SK-N-MC (cell line): ENCODE results near the gene IRX5.

Source experiments
- DNase-seq: peaks from one replicate; pipeline ENCODE4 v3.0.0-alpha.2; 2011; ENCODE audit warnings: low read depth, low spot score
- H3K27ac ChIP-seq: fragments of 200-600 bp; sonication (generic); 2 replicates; pipeline ENCODE4 v1.5.1; 2016; ENCODE audit warnings: mixed run types
- H3K36me3 ChIP-seq: fragments of 200-600 bp; sonication (generic); 2 replicates; pipeline ENCODE4 v1.6.1; 2017; ENCODE audit warnings: antibody characterized with exemption, low read length, mixed read lengths; ENCODE audit not compliant: insufficient read depth
- H3K4me3 ChIP-seq: fragments of 200-600 bp; sonication (generic); 2 replicates; pipeline ENCODE4 v1.5.1; 2016
- H3K9ac ChIP-seq: fragments of 200-600 bp; sonication (generic); 2 replicates; pipeline ENCODE4 v1.8.0; 2017; ENCODE audit warnings: mixed run types, mixed read lengths; ENCODE audit not compliant: insufficient read length
- H3K9me3 ChIP-seq: fragments of 200-600 bp; sonication (generic); 2 replicates; pipeline ENCODE4 v1.6.1; 2017; ENCODE audit warnings: low read depth, mild to moderate bottlenecking, antibody characterized with exemption, low read length, moderate library complexity, mixed read lengths
- EZH2 ChIP-seq: fragments of 200-600 bp; sonication (generic); IDR thresholded peaks from one replicate; pipeline ENCODE4 v1.6.1; 2017; ENCODE audit warnings: antibody characterized with exemption
- FOXP2 ChIP-seq: optimal IDR thresholded peaks from 2 replicates; pipeline ENCODE3; 2011; ENCODE audit warnings: mild to moderate bottlenecking, moderate library complexity; ENCODE audit not compliant: insufficient read depth; ENCODE audit errors: extremely low read length, control extremely low read depth
- POLR2AphosphoS5 ChIP-seq: IDR thresholded peaks from 2 replicates; pipeline ENCODE4 v1.6.1; 2012; ENCODE audit warnings: mild to moderate bottlenecking, low read depth, low read length, borderline replicate concordance

IRX5 gene

DNA sequence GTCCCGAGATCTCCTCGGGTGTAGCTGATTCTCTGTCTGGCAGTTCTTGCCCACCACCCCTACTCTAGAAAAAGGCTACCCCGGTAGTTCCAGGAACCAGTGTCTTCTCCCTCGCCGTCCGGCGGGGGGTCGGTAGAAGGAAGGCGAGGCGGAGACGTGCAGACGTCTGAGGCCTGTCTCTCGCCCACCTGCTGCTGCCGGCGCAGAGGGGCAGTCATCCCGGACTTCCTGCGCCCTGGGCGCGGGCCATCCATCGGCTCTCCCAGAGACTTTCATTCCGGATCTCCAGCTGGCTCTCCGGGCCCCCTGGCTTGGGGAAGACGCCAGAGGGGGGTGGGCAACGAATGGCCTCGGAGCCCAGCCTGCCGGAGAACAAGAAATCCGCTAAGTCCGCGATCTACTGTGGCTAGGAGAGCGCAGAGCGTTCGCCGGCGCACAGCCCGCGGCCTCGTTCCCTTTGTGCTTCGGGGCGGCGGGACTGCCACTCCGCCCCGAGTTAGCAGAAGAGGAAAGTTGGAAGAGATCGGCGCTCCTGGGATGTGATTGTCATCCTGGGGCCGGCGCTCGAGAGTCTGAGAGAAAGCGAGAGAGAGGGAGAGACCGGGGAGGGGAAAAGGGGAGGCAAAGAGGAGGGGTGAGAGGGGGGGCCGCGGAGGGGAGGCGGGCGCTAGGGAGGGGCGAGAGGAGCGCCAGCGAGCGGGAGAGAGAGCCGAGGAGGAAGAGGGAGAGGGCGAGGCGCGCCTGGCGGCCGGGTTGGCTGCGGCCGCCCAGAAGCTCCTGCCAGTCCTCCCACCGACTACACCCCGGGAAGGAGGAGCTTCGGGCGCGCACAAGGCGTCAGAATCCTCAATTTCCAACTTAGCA, at the start of gene IRX5:
IRX5 (plus strand) TSS at position 861 of the 864 bp plus-strand sequence. CDS start 334 bp downstream, outside the sequence.
- H3K4me3 ChIP-seq: peak within 1 kb of the TSS; percentile 82
- DNase-seq: no peak
- H3K9ac ChIP-seq: peak within 1 kb of the TSS; percentile 77
- H3K36me3 ChIP-seq: no peaks in the 10 kb centered on the region; the same call in 1 of the 2 replicates
- TF ChIP-seq POLR2AphosphoS5: peak; percentile 46; the same call in 1 of the 2 replicates
- TF ChIP-seq FOXP2: no peak
- no peak for TF ChIP-seq EZH2
- no peaks in the 10 kb centered on the region for H3K9me3 ChIP-seq
- no peak within 1 kb of the TSS for H3K27ac ChIP-seq

DNA sequence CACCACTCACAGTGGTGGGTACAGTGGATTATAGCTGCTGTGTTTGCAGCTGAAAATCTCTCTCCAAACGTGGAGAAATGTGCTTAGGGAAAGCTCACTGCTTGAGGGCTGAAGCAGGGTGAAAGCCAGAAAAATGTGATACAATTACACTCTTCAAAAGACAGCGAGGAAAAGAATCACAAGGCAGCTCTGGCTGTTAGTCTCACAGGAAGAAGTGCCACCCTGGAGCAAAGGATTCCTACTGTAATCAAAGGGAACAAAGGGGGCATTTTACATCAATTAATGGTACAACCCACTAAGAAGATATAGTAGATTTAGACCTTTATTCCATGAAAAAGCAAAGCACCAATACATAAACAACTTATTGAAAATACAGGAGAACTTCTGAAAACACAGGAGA, 48.1 kb upstream of the IRX5 start:
- TF ChIP-seq POLR2AphosphoS5 (no peak), FOXP2 (no peak), EZH2 (no peak)
- Histone ChIP-seq H3K36me3 (no peaks in the 10 kb centered on the region), H3K27ac (no peak overlapping the region), H3K4me3 (no peak overlapping the region), H3K9me3 (no peaks in the 10 kb centered on the region), H3K9ac (no peak overlapping the region)
- DNase-seq: no peak

DNA sequence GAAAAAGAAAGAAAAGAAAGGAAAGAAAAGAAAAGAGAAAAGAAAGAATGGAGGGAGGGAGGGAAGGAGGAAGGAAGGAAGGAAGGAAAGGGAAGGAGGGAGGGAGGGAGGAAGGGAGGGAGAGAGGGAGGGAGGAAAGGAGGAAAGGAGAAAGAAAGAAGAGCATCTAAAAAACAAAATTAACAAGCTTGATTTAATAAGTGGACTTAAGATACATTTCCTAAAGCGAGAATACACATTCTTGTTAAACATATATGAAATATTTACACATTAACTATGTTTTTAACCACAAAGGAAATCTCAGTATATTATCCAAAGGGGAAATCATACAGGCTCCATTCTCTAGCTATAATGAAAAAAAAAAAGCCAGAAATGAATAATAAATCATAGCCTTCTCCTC, 47.3 kb upstream of the IRX5 start:
- no peak for DNase-seq
- TF ChIP-seq FOXP2: no peak
- no peak for TF ChIP-seq EZH2
- TF ChIP-seq POLR2AphosphoS5: no peak

DNA sequence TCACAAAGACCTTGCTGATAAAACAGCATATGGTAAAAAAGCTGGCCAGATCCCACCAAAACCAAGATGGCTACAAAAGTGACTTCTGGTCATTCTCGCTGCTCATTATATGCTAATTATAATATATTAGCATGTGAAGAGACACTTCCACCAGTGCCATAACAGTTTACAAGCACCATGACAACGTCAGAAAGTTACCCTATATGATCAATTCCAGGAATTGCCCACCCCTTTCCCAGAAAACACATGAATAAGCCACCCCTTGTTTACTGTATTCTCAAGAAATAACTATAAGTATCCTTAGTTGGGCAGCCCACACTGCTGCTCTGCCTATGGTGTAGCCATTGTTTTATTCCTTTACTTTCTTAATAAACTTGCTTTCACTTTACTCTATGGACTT, 44.6 kb upstream of the IRX5 start:
- Histone ChIP-seq H3K9me3 (no peaks in the 10 kb centered on the region), H3K36me3 (no peaks in the 10 kb centered on the region), H3K27ac (no peak overlapping the region), H3K4me3 (no peak overlapping the region), H3K9ac (no peak overlapping the region)
- no peak for DNase-seq
- TF ChIP-seq FOXP2 (no peak), EZH2 (no peak), POLR2AphosphoS5 (no peak)

More for the DNA sequence above, 47.3 kb upstream of the IRX5 start:
- H3K36me3 ChIP-seq: no peaks in the 10 kb centered on the region
- H3K9me3 ChIP-seq: no peaks in the 10 kb centered on the region
- no peak overlapping the region for H3K27ac ChIP-seq
- no peak overlapping the region for H3K4me3 ChIP-seq
- no peak overlapping the region for H3K9ac ChIP-seq

DNA sequence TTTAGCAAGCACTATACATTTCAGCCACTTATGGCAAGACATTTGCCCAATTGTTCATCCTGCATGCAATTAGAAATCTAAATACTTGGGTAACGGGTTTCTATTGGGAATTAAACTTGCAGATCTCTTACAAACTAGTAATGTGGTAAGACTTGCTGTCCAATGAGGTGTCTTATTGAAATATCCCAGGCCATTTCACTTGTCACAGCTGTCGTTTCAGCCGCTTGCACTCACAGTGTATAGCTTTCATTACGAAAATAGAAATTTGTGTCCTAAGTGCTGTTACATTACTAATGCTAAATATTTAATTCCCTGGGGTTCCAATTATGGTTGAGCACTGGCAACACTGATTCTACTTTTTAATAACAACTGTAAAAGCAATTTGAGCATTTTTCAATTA, 40.3 kb upstream of the IRX5 start:
- DNase-seq: no peak
- Histone ChIP-seq H3K27ac (no peak overlapping the region), H3K9me3 (no peaks in the 10 kb centered on the region), H3K9ac (no peak overlapping the region), H3K4me3 (no peak overlapping the region), H3K36me3 (no peaks in the 10 kb centered on the region)
- TF ChIP-seq POLR2AphosphoS5: no peak
- TF ChIP-seq EZH2: no peak
- no peak for TF ChIP-seq FOXP2

DNA sequence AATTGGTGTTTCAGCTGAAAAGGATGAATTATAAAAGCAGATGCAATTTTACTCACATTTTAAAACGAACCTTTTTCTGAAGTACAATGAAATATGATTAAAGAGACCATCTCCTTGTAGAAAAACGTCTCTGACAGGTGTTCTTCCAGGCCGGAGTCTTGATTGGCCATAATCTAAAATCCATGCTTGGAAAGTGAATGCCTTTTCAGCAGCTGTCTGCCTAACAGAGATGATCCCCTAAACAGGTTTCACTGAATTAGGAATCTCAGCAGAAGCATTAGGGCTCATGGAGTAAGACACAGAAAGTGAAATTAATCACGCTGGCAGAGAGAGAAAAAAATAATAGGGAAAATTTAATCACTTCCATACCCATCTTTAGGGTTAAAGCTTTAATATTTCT, 39.3 kb upstream of the IRX5 start:
- no peak for TF ChIP-seq POLR2AphosphoS5
- no peak for TF ChIP-seq EZH2
- TF ChIP-seq FOXP2: no peak
- no peak for DNase-seq
- H3K9me3 ChIP-seq: no peaks in the 10 kb centered on the region
- no peak overlapping the region for H3K27ac ChIP-seq
- no peak overlapping the region for H3K4me3 ChIP-seq
- no peak overlapping the region for H3K9ac ChIP-seq
- no peaks in the 10 kb centered on the region for H3K36me3 ChIP-seq

DNA sequence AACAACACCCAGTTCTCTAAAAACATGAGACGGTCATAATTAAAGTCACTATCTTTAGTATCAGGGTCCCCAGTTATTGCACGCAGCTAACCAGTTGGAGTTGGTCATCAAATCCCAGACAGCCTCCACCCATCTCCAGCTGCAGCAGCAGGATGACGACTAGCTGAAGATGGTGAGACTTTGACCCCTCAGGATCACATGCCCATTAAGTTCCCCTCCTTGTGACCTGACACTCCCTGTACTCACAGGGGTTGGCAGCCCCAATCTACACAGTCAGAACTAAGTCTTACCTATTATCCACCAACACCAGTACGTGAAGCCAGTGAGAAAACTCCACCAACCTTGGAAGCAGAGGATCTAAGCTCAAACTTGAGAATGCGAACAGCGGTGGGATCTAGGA, 37.7 kb upstream of the IRX5 start:
- no peak overlapping the region for H3K27ac ChIP-seq
- no peak overlapping the region for H3K9ac ChIP-seq
- TF ChIP-seq FOXP2: no peak
- no peak for TF ChIP-seq POLR2AphosphoS5
- TF ChIP-seq EZH2: no peak
- no peak for DNase-seq
- no peaks in the 10 kb centered on the region for H3K9me3 ChIP-seq
- H3K36me3 ChIP-seq: no peaks in the 10 kb centered on the region
- H3K4me3 ChIP-seq: no peak overlapping the region

DNA sequence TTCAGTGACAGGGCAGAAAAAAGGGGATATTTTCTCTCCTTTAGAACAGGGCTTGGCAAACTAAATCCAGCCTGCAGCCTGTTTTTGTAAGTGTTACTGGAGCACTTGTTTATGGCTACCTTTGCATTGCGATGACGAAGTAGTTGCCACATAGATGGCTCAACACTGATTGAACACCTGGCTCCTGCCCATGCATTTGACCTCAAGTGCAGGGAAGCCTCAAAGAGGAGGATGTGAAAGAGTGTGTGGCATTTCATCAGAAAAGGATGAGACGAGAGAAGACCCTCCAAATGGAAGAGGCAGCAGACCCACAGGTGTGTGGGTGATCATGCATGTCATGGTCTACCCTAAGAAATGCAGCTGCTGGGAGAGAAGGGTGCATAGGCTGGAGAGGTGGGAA, 32.7 kb upstream of the IRX5 start:
- Histone ChIP-seq H3K36me3 (no peaks in the 10 kb centered on the region), H3K9ac (no peak overlapping the region), H3K4me3 (no peak overlapping the region), H3K9me3 (no peaks in the 10 kb centered on the region), H3K27ac (no peak overlapping the region)
- DNase-seq: no peak
- no peak for TF ChIP-seq EZH2
- no peak for TF ChIP-seq POLR2AphosphoS5
- no peak for TF ChIP-seq FOXP2

DNA sequence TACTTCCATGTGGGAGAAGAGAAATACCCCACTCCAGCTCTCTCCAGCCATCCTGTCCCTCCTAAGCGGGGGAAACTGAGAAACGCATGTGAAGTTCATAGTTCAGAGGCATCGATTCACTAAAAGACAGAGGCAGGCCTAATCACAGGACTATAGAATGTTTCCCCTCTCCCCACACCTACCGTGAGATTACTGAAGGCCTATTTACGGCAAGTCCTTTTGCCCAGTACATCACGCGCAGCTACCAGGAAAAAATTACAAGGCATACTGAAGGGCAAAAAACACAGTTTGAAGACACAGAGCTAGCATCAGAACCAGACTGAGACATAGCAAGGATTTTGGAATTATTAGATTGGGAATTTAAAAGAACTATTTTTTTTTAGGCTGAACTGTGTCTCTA, 29.1 kb upstream of the IRX5 start:
- no peaks in the 10 kb centered on the region for H3K36me3 ChIP-seq

More for the DNA sequence above, 29.1 kb upstream of the IRX5 start:
- no peak overlapping the region for H3K27ac ChIP-seq
- H3K4me3 ChIP-seq: no peak overlapping the region
- TF ChIP-seq FOXP2 (no peak), POLR2AphosphoS5 (no peak), EZH2 (no peak)
- no peaks in the 10 kb centered on the region for H3K9me3 ChIP-seq
- no peak overlapping the region for H3K9ac ChIP-seq
- no peak for DNase-seq
